Thymus (tissue), 11 donors: ENCODE data around the gene KRTAP5-3. TPM values are rescaled to one million over a fixed set of nuclear protein-coding genes. Genes with fewer than 3 reads are reported as not detected.

Source experiments
- DNase-seq, 9 donors: peaks; one replicate each; pipeline ENCODE4 v3.0.0-alpha.2; 2013; ENCODE audit warnings: low spot score in 9 of 9, low read depth in 6 of 9, missing footprints in 1 of 9
- H3K27ac ChIP-seq, 2 donors: one replicate each; pipeline ENCODE4 v1.5.1; 2013; ENCODE audit warnings: control low read depth in 1 of 2, low read depth in 1 of 2, low read length in 1 of 2, mild to moderate bottlenecking in 1 of 2, moderate library complexity in 1 of 2
- H3K27me3 ChIP-seq, 2 donors: one replicate each; pipeline ENCODE4 v1.5.1; 2013; ENCODE audit warnings: low read length in 1 of 2; ENCODE audit not compliant: control insufficient read depth in 2 of 2, insufficient read depth in 1 of 2
- H3K36me3 ChIP-seq, 2 donors: one replicate each; pipeline ENCODE4 v1.5.1; 2013; ENCODE audit warnings: low read length in 1 of 2, mild to moderate bottlenecking in 1 of 2, moderate library complexity in 1 of 2; ENCODE audit not compliant: control insufficient read depth in 2 of 2, insufficient read depth in 2 of 2
- H3K4me1 ChIP-seq, 2 donors: one replicate each; pipeline ENCODE4 v1.5.1; 2013; ENCODE audit warnings: low read length in 2 of 2; ENCODE audit not compliant: control insufficient read depth in 2 of 2, insufficient read depth in 2 of 2
- H3K4me3 ChIP-seq, 2 donors: one replicate each; pipeline ENCODE4 v1.5.1; 2013; ENCODE audit warnings: low read length in 2 of 2, control low read depth in 1 of 2, mild to moderate bottlenecking in 1 of 2
- H3K9me3 ChIP-seq, 2 donors: one replicate each; pipeline ENCODE4 v1.5.1; 2013; ENCODE audit warnings: low read length in 1 of 2, mild to moderate bottlenecking in 1 of 2; ENCODE audit not compliant: control insufficient read depth in 2 of 2, insufficient read depth in 1 of 2
- WGBS: extraction: QIAGEN DNeasy Blood & Tissue Kit; methylation state at CpG from one replicate; pipeline ENCODE4 v1.1.7; 2013; 5-methylcytosine and 5-hydroxymethylcytosine counted together
- polyA plus RNA-seq: library from polyadenylated mRNA; stranded (reverse); fragments of 200-250 nt; gene quantifications from one replicate; pipeline ENCODE4 v1.2.3, GENCODE V29; 2013
- total RNA-seq: library from RNA; stranded (reverse); fragments of 120-200 nt; gene quantifications from one replicate; pipeline ENCODE4 v1.2.4, GENCODE V29; 2013
- donor health status: healthy.

The KRTAP5-3 gene
- total and polyA plus RNA-seq, 2 donors: 0.02 TPM; not detected in 1

DNA sequence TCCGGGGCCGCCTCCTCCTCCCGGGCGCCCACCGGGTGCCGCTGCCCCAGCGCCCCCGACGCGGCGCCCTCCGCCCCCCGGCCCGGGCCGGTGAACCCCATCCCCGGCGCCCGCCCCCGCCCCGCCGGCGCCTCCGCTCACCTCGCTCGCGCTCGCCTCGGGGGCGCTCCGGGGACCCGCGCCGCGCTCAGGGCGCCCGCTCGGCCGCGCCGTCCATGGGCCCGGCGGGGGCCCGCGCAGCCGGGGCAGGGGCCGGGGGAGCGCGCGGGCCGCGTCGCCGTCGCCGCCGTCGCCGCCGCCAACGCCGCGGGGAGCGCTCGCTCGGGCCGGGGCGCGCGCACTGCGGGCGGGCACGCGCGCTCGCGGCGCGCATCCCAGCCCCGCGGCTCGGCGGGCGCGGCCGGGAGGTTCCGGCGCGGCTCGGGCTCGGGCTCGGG is 36.5 kb downstream of the KRTAP5-3 start:
- Histone ChIP-seq H3K27ac (peak overlapping the region in 1 of 2 donors; percentile 52), H3K4me3 (peak overlapping the region in 1 of 2 donors; percentile 67), H3K4me1 (peaks cover 7 to 13% of the 10 kb centered on the region in 2 donors), H3K27me3 (peaks cover 53 to 85% of the 10 kb centered on the region in 2 donors), H3K9me3 (peaks cover 0 to 5% of the 10 kb centered on the region in 2 donors), H3K36me3 (no peaks in the 10 kb centered on the region)
- DNase-seq: no peak
- WGBS: 3% methylated on average over 90 of the region's 91 CpGs

DNA sequence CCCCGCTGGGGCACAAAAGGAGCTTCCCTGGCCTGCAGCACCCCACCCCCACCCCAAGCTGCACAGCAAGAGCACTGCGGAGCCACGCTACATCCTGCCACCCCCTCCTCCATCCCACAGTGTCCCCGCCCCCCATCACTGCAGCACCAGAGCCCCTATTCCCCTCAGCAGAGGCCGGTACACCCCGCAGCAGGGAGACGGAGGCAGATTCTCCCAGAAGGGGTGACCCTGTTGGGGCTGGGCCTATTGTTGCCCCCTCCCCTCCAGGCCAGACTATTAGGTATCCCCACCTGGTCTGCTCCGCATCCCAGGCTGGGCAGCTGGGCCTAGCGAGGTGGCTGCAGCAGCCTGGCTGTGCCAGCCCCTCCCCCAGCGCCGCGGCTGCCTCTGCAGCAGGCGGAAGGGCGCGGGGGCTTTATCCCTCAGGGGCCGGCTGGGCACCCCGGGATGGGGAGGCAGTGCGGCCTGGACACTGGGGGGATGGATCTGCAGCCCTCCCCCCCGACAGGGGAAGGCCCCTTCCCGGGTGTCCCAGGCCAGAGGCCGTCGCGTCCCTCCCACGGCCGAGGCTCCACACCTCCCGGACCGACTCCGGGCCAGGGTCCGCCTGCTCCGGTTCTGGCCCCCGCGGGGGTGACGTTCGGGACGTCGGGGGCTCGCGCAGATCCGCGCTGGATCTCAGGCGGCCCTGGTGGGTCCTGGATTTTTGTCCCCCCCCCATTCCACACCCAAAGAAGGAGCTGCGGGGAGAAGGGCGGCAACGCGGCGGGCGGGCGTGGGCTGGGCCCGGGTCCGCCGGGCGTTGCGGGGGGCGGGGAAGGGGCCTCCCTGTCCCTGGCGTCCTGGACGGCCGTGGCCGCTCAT is 37.1 kb downstream of the KRTAP5-3 start:
- peak in 3 of 9 donors; percentile 37 to 65 (median 52) for DNase-seq
- H3K4me1 ChIP-seq: peaks cover 7 to 13% of the 10 kb centered on the region in 2 donors
- H3K36me3 ChIP-seq: no peaks in the 10 kb centered on the region
- H3K4me3 ChIP-seq: peak overlapping the region; percentile 20 to 67
- 6% methylated on average over 58 of the region's 58 CpGs for WGBS
- peaks cover 0 to 5% of the 10 kb centered on the region in 2 donors for H3K9me3 ChIP-seq
- H3K27ac ChIP-seq: peak overlapping the region in 1 of 2 donors; percentile 52
- peaks cover 53 to 91% of the 10 kb centered on the region in 2 donors for H3K27me3 ChIP-seq

DNA sequence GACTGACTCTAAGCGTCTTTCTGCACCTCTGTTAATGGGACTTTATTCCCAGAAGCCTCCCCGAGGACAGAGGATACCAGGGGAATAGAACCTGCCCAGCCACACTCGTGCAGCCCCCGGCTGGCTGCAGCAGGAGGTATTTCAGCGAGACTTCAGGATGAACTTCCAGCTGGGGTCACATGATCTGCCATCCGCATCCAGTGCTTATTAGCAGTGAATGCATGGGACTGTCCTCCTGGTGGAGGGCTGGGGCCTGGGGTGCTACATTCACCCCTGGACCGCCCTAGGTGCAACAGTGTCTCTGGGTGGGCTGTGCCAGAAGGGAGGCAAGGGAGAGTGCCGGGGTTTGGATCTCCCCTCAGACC is 37.8 kb downstream of the KRTAP5-3 start:
- Histone ChIP-seq H3K4me1 (peaks cover 7 to 13% of the 10 kb centered on the region in 2 donors), H3K4me3 (peak overlapping the region in 1 of 2 donors; percentile 67), H3K27ac (no peak overlapping the region), H3K27me3 (peaks cover 53 to 92% of the 10 kb centered on the region in 2 donors), H3K9me3 (peaks cover 0 to 5% of the 10 kb centered on the region in 2 donors), H3K36me3 (no peaks in the 10 kb centered on the region)
- 80% methylated on average over 8 of the region's 8 CpGs for WGBS
- DNase-seq: no peak

DNA sequence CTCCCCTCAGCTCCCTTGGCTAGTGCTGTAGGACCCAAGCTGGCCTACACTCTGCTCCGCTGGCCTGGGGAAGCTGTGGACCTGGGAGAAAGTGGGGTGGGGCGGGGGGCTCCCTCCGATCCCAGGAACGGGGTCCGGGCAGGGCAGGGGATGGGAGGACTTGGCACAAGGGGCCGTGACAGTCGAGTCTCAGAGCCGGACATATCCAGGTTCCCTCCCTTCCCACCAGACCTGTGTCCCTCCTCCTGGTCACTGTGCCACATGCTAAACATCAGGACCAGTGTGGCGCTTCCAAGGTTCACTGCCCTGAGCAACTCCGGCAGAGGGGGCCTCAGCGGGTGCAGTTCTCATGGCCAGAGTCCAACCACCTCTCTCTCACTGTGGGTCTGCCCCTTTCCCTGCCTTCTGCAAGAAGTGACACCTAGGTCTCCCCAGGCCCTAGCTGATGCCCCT is 38.2 kb downstream of the KRTAP5-3 start:
- no peak for DNase-seq
- peaks cover 0 to 5% of the 10 kb centered on the region in 2 donors for H3K9me3 ChIP-seq
- peaks cover 52 to 92% of the 10 kb centered on the region in 2 donors for H3K27me3 ChIP-seq
- H3K4me1 ChIP-seq: peaks cover 7 to 13% of the 10 kb centered on the region in 2 donors
- H3K27ac ChIP-seq: no peak overlapping the region
- H3K4me3 ChIP-seq: no peak overlapping the region
- WGBS: 84% methylated on average over 11 of the region's 11 CpGs
- no peaks in the 10 kb centered on the region for H3K36me3 ChIP-seq

DNA sequence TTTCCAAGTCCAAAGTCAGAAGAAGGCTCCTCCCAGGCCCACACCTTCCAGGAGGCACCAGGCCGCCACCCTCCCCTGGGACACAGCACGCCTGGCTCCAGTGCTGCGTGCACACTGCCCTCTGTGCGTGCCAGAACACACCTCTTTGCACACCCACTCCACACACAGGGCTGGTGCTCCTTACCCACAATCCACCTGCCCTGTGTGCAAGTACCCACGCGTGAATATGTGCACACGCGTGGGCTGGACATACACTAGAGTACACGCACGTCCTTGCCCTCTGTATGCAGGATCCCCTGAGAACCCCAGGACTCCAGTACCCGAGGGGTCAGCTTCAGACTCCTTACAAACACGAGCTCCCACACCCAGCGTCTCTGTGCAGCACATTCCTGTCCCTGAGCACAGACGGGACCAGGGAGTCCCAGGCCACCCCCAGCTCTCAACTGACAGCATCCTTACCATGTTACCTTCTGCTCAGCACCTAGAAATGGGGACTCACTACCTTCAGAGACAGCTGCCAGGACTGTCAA is 38.9 kb downstream of the KRTAP5-3 start:
- Histone ChIP-seq H3K27me3 (peaks cover 44 to 93% of the 10 kb centered on the region in 2 donors), H3K9me3 (peaks cover 0 to 5% of the 10 kb centered on the region in 2 donors), H3K4me3 (no peak overlapping the region), H3K27ac (no peak overlapping the region), H3K4me1 (peaks cover 4 to 13% of the 10 kb centered on the region in 2 donors), H3K36me3 (no peaks in the 10 kb centered on the region)
- WGBS: 85% methylated on average over 14 of the region's 14 CpGs
- no peak for DNase-seq

DNA sequence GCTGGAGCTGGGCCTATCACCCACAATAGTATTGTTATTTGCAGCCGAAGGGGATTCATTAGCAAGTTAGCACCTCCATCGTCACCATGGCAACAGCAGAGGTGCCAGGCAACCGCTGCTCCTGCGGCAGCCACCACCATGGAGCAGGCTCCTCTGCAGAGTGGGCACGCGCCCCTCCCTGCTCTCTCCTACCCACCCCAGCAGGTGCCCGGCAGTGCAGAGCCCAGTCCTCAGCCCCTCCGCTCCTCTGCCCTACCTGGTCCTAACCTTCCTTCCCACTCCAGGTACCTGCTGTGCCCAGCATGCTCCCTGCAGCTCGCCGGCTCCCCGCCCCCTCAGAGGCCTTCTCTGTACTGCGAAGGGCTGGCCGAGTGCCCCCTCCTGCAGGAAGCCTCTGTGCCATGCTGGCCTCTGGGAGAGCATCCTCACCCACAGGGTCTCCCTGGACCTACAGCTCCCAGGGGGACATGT is 39.8 kb downstream of the KRTAP5-3 start:
- no peak overlapping the region for H3K4me3 ChIP-seq
- H3K4me1 ChIP-seq: peaks cover 3 to 13% of the 10 kb centered on the region in 2 donors
- peaks cover 36 to 91% of the 10 kb centered on the region in 2 donors for H3K27me3 ChIP-seq
- 42% methylated on average over 13 of the region's 13 CpGs for WGBS
- no peak overlapping the region for H3K27ac ChIP-seq
- DNase-seq: peak in 1 of 9 donors; percentile 19
- peaks cover 0 to 2% of the 10 kb centered on the region in 2 donors for H3K9me3 ChIP-seq
- no peaks in the 10 kb centered on the region for H3K36me3 ChIP-seq

DNA sequence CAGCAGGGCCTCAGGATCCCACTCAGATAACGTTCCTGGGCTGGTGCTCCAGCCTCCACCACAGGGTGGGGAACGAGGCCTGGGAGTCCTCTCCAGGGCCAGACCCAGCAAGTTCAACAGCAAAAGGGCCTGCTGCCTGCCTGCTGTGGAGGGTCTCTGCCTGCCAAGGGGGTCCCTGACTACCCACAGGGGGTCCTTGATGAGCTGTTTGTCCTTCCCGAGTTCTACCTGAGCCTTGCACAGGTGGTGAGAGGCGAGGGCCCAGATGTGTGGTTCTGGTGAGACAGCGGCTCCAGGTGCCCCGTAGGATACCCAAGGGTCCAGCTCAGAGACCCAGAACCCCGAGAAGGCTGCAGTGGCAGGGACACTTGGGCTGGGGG is 40.6 kb downstream of the KRTAP5-3 start:
- no peaks in the 10 kb centered on the region for H3K9me3 ChIP-seq
- no peaks in the 10 kb centered on the region for H3K36me3 ChIP-seq
- DNase-seq: no peak
- H3K27me3 ChIP-seq: peaks cover 28 to 90% of the 10 kb centered on the region in 2 donors
- 78% methylated on average over 7 of the region's 7 CpGs for WGBS
- H3K4me1 ChIP-seq: peaks cover 3 to 13% of the 10 kb centered on the region in 2 donors
- H3K4me3 ChIP-seq: no peak overlapping the region
- no peak overlapping the region for H3K27ac ChIP-seq

DNA sequence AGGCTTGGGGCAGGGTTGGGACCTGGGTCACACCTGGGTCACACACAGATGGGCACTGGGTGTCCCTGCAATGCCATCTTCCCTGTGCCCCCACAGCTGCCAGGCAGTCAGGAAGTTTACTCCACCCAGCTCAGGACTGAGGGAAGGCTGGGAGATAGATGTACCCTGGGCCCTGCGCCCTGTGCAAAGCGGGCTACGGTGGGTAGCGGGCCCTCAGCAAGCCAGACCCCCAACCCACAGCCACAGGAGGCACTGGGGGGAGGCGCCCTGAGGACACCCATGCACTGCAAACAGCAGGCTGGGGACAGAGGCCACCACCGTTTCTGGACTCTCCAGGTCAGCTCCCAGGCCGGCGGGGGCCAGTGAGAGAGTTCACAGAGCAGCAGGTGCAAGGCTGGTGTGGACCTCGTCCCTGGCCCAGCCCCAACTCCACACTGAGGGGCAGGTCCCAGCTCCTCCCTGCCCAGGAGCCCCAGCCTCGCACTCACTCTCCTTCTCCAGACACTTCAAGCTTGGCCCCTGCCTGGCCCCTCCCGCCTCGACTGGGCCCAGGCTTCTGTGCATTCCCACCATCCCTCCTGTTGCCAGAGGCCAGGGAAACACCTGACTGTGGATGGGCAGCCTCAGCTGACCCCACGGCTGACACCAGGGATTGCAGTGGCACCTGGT is 41.1 kb downstream of the KRTAP5-3 start:
- 82% methylated on average over 13 of the region's 13 CpGs for WGBS
- Histone ChIP-seq H3K4me3 (no peak overlapping the region), H3K4me1 (peaks cover 0 to 13% of the 10 kb centered on the region in 2 donors), H3K27me3 (peaks cover 24 to 87% of the 10 kb centered on the region in 2 donors), H3K9me3 (no peaks in the 10 kb centered on the region), H3K27ac (no peak overlapping the region), H3K36me3 (no peaks in the 10 kb centered on the region)
- DNase-seq: no peak
